ENCODE measurements around the gene SMARCB1. TPM values are rescaled to one million over a fixed set of nuclear protein-coding genes. Genes with fewer than 3 reads are reported as not detected.

Gene SMARCB1
- total RNA-seq, 1 experiment from 2014 or later: 136 TPM

- Histone ChIP-seq H3K79me1 (ENCODE audit: insufficient read depth, low read depth, low read length, poor library complexity, severe bottlenecking) (no peaks in the 10 kb centered on the region), H4K20me1 (ENCODE audit: control insufficient read depth, insufficient read depth, insufficient read length) (no peaks in the 10 kb centered on the region), H2BK12ac (ENCODE audit: insufficient read length, low read depth, low read length) (no peak overlapping the region), H2BK15ac (ENCODE audit: low read depth, low read length) (no peak overlapping the region), H4K91ac (ENCODE audit: insufficient read length, low read depth, low read length) (no peak overlapping the region), H3K4me1 (ENCODE audit: insufficient read depth, low read length) (no peaks in the 10 kb centered on the region), H2BK5ac (ENCODE audit: insufficient read length, low read length) (no peak overlapping the region), H3K27ac (ENCODE audit: insufficient read length, low read depth, low read length) (no peak overlapping the region), H3K56ac (ENCODE audit: insufficient read length, low read depth, low read length) (no peak overlapping the region), H3K23me2 (ENCODE audit: insufficient read length, low read depth, low read length, poor library complexity, severe bottlenecking) (no peaks in the 10 kb centered on the region), H4K8ac (replicated peaks; ENCODE audit: insufficient read length, low read depth, low read length) (no peak overlapping the region), H3K27me3 (ENCODE audit: insufficient read depth, low read length) (no peaks in the 10 kb centered on the region), H3K79me2 (ENCODE audit: insufficient read depth, low read length) (no peaks in the 10 kb centered on the region), H3K4me2 (ENCODE audit: insufficient read depth, insufficient read length, low read length) (no peak overlapping the region), H2BK120ac (ENCODE audit: low read depth, low read length, poor library complexity, severe bottlenecking) (no peak overlapping the region), H3K14ac (ENCODE audit: insufficient read depth, low read length) (no peak overlapping the region), H3K9me3 (ENCODE audit: control insufficient read depth, low read depth, low read length) (no peaks in the 10 kb centered on the region), H2AFZ (ENCODE audit: low read length) (no peak overlapping the region), H2BK20ac (ENCODE audit: low read depth, low read length, poor library complexity, severe bottlenecking) (no peak overlapping the region), H3K4ac (ENCODE audit: low read depth, low read length) (no peak overlapping the region), H3K23ac (ENCODE audit: insufficient read length, low read depth, low read length) (no peak overlapping the region), H3K9ac (ENCODE audit: extremely low read depth, insufficient read length, low read length) (no peak overlapping the region), H4K5ac (ENCODE audit: insufficient read length, low read depth, low read length) (no peak overlapping the region), H3T11ph (ENCODE audit: low read length) (no peak overlapping the region), H3K18ac (ENCODE audit: insufficient read length, low read depth, low read length) (no peak overlapping the region), H2AK5ac (ENCODE audit: insufficient read length, low read length) (no peak overlapping the region)
- Mint-ChIP-seq H3K27ac (peak overlapping the region in 2 of 3 experiments; percentile 61 to 93; a peak in 1 of 7 replicates), H3K36me3 (ENCODE audit: insufficient read depth in 1 of 3, low read depth in 3 of 3) (peaks cover 23 to 47% (median 45%) of the 10 kb centered on the region in 3 experiments), H3K9me3 (no peaks in the 10 kb centered on the region), H3K4me3 (no peak overlapping the region), H3K4me1 (peaks cover 2 to 4% of the 10 kb centered on the region in 2 experiments), H3K27me3 (ENCODE audit: low read depth) (no peaks in the 10 kb centered on the region)
- DNase-seq: no peak
- no peak for TF ChIP-seq CTCF (conservative IDR thresholded peaks at IDR 0.05)
- no CpG with 5 or more reads among the region's 11 CpGs for WGBS (ENCODE audit: extremely low coverage, insufficient read length, low lambda C conversion rate)
These were observed 45.7 kb downstream of the SMARCB1 start for GRCh38 chr22:23832226-23833016.
